Stimulated activated CD8-positive, alpha-beta memory T cell treated with anti-CD3 and anti-CD28 coated beads, Interleukin-12 subunit alpha, Interleukin-12 subunit beta, amount 100 ng/mL, for 24 hours (primary cell): ENCODE measurements around the gene ABHD13.
"Not testable (repeated sequence)": the region's sequence is repeated elsewhere in the genome, so short reads cannot be mapped to it uniquely, and the experiment has no call there.

Experiments
- DNase-seq: peaks from one replicate; pipeline ENCODE4 v3.0.0-alpha.2; 2020; ENCODE audit errors: extremely low read depth

ABHD13 gene

DNA sequence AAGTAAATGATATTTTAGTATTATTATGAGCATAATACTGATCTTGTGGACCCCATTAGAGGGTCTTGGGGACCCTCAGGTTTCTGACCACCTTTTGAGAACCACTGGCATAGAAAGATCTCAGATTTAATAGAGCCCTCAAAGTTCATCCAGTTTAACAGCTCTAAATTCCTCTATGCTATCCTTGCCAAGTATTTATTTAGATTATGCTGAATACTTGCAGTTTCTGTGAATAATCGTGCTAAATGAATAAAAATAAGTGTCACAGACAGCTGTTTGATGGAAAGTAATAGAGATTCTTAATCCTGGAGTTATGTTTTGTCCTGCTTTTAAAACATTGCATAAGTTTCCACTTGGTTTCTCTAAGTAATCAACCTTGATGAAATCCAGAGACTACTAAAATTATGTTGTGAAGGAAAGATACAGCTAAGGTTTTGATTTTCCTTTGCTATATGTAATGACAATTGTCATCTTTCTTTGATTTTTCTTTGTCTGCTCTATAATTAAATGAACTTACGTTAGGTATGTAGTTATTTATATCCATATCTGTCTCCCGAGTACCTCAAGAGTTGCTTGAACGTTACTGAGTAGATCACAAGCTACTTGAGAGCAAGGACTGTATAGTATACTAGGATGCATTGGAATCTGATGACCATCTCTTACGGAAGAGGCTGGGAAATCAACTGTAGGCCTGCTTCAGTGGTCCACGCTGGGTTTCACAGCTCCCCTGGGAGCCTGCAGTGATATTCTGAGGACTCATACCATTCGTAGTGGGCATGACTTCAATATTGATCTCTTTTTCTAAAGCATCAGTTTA, 5.7 kb downstream of the ABHD13 start:
- DNase-seq, result no peak

DNA sequence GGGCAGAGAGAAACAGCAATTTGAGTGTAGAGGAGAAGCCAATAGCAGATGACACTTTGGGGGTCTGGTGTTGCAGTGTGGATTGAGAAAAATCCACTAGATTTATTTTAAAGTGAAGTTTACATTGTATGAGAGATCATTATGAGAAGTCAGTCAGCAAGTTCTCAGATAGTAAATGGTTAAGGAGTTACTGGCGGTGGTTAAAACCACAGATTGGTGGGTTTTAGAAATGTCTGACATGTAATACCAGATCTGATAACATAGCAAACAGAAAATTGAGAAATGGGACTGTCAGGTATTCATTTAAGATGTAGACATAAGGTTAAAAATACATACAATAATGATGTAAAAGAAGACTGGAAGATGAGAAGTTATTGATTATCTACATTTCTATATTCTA, 7.2 kb downstream of the ABHD13 start:
- no peak for DNase-seq

DNA sequence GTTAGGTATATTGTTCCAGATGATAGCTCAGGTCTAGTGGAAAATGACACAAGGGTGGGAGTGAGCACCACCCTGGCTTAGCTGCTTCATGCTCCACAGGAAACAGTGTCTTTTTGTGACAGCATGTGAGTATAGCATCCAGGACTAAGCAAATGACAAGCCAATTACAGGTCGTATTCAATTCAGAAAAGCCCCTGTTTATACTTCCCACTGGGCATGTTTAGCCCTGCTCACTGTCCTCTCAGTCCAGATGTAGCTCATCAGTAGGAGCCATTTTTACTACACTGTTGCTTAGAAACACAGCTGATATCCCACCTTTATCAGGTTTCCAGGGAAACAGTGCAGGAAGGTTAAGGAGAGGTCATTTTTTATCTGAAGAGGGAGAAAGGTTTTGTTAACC, 8.0 kb downstream of the ABHD13 start:
- no peak for DNase-seq

DNA sequence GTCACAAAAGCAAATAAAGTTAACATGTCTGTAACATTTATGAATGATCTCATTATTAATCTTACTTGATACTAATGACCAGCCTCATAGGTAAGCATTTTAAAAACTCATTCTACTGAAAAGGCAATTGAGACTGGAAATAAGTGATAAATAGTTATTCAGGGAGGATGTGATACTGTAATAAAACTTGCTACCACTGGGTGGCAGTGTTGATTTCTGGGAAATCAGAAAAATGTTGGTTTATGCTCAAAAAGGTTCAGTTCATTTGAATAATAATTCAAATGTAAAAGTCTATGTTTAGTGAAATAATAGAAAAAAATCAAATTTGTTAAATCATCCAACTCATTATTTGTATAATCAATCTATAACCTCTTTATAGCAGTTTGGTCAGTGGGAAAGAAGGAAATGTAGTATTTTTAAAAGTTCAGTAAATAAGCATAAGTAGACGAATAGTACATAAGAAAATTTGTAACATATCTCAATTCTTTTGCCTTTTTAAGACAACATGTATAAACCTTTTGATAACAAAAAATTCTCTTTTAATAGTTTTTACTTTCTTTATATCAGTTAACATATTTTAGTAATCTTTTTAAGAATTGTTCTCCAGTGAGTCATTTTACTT, 9.6 kb downstream of the ABHD13 start:
- DNase-seq, result no peak

DNA sequence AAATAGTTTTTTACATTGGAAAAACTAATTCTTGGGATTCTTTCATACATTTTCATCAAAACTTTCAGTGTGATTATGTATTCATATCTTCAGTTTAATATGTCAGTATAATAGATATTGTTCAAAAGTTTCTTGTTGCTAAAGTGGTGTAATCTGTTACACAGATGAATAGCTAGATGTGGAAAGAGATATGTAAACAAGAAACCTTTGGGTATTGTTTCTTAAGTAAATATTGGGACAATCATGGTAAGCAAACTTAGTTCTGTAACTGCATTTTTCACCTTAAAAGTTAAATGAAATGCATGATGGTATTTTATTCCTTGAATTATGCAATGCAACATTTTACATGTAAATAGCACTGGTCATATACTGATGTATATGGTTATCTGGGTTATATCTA, 12.2 kb downstream of the ABHD13 start:
- DNase-seq, result no peak

DNA sequence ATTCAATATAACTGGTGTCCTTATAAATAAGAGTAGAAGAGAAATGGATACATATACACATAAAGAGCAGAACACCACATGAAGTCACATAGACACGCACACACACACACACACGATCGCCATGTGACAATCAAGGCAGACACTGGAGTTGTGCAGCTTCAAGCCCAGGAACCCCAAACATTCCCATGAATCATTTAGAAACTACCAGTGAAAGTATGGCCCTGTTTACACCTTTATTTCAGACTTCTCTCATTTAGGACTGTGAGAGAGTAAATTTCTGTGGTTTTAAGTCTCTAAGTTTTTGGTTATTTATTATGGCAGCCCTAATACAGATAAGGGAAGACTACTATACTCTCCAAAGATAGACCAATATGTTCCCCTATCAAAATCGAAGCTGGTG, 31.0 kb downstream of the ABHD13 start:
- no peak for DNase-seq

DNA sequence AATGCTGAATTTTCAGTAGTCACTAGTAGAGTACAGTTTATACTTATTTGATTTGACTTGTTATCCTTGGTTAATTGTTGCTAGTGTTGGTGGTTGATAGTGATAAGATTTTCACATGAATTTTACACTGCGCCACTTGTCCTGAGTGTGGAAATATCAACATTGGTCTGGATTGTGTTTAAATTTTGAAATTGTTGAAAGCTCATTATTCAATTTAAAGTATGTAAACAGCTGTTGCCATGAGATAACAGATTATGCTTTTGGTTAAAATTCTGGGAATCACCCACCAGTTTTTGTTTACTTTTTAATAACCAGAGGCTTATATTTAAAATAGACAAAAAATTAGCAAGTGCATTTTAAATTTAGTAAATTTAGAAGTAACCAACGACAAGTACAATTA, 39.1 kb downstream of the ABHD13 start:
- no peak for DNase-seq

DNA sequence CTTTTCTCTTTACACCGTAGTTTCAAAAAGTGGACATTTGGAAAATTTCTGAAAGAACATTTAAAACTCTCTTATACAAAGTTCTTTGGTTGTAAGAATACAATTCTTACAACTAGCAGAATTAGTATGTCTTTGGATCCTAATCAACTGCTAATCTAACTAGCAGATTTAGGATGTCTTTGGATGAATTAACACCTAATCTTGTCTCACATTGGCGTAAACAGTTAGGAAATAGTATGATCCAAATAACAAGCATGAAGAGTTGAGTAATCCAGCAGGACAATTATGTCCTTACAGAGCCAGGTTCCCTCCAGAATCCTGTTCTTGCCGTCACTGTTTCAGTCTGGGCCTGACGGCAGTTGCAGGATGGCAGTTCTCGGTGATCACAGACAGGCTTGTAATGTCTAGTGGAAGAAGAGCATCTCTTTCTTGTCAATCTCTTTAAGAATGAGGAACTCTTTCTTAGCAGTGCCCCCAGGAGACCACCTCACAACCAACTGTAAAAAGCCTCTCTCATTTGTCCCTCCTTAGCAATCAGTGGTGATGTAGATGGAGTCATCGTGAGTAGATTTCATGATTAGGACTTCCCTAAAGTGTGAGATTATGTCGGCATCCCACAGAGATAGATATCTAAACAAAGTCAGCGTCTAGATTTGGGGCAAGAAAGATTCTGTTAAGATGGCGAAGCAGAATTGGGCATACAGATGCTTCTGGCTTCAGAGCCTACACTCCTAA, 45.6 kb downstream of the ABHD13 start:
- no peak for DNase-seq

DNA sequence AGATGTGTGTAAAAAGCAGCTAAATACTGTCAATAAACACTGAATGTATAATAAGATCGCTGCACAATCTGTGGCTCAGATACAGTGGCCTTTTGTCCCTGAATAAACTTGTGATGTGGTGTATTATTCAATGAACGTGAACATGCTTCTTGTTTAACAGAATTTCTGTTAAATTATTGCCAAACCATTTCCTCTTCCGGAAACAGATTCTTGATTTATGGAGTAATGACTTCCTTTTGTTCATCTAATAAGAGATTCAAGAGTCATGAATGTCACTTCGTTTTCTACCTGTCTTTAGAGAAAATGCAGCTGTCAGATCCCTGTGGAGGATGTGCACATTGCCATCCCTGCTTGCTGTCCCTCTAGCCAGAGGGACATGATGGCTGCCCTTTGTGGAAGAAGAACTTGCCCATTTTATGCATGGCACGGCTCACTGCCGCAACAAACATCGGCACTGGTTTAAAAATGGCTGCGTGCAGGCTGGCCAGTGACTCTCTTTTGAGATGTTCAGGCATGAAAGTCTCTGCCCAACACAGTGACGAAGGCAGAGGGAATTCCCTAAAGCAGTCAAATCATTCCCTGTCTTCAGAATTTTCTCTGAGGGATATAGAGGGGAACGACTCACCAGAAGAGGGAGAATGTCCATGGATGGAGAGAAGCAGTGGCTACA, 48.3 kb downstream of the ABHD13 start:
- no peak for DNase-seq

DNA sequence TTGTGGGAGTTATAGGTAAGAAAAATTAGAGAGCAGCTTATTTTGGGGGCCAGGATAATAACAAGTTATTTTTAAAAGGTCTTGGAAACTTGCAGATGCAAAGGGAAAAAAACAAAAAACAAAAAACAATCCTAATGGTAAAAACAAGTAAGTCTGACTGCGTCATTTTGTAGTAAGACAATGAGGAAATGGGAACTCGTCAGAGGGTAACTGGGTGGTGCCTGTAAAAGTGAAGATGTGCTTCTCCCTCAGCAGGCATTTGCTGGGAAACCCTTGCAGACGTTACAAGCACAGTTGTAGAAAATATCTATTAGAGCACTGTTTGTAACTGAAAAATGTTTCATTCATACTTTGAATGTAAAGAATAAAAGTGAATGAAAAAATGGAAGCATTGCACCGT, 49.2 kb downstream of the ABHD13 start:
- DNase-seq, result no peak

DNA sequence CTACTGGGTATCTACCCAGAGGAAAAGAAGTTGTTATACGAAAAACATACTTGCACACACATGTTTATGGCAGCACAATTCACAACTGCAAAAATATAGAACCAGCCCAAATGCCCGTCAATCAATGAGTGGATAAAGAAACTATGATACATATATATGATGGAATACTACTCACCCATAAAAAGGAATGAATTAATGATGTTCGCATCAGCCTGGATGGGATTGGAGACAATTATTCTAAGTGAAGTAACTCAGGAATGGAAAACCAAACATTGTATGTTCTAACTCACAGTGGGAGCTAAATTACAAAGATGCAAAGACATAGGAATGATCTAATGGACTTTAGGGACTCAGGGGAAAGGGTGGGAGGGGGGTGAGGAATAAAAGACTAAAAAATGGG, 49.7 kb downstream of the ABHD13 start:
- not testable (repeated sequence) for DNase-seq

DNA sequence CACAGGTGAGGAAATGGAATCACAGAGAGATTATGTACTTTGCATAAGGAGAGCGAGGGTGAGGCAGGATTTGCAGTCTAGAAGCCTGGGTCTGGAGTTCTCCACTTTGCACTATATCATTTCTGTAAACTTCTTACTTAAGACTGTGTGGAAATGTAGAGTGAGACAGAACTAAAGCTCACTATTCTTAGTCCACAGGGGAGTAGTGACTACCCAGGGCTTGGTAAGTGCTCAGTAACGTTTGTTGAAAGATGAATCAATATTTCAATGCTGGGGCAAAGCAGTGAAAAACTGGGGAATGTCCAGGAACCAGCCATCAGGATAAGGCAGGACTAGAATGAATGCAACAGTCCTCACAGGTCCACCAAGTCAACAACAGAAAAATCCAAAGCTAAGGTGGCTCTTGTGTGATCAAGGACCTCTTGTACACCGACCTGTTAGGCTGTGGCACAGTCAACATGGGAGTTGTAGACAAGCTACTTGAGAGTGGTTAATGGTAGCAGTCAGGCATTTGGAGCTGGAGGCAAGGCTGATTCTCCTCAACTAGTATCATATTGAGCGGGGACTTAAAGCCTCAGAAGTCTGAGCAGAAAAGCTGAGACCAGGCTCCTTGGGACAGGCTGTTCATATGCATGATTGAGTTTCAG, 50.4 kb downstream of the ABHD13 start:
- DNase-seq, result no peak

DNA sequence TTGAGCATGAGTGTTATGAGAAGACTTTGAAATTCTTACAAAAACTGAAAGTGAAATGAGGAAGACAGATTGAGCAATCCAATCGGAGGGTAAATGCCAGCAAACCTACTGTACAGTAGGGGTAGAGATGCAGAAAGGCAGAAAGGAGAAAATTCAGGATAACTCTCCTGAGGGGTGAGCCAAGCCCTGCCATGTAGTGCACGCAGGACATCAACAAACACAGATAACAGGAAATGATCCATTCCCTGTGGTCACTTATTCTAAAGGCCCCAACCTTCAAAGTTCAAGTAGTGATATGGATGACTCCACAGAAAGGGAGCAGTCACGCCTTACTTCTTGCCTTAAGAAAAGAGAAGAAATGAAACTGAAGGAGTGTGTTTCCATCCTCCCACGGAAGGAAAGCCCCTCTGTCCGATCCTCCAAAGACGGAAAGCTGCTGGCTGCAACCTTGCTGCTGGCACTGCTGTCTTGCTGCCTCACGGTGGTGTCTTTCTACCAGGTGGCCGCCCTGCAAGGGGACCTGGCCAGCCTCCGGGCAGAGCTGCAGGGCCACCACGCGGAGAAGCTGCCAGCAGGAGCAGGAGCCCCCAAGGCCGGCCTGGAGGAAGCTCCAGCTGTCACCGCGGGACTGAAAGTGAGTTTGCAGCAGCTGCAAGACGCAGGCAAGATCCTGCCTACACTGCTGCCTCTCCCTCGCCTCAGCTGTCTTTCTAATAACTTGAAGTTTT, 51.6 kb downstream of the ABHD13 start, which contains the start of gene TNFSF13B:
Gene TNFSF13B, plus strand, starts transcription at position 118 of the 728 bp plus-strand sequence. Its CDS starts 178 bp downstream, at position 296.
- DNase-seq, result no peak

DNA sequence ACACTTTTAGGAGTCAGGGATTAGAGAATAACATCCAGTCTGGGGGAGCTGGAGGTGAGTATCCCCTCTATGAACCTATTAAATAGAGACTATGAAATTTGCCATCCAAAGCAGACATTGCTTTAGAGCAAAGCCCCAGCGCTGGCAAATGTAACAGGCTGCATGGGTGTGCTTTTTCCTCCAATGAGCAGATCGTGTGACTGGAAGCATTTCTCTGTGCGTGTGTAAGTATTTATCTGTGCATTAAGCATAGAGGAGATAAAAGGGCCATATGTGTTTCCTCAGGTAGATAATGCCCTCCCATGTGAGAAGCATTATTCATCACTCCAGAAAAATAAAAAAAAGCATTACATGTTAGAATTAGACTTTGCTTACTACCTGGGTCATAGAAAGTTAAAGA, 52.2 kb downstream of the ABHD13 start:
- no peak for DNase-seq

DNA sequence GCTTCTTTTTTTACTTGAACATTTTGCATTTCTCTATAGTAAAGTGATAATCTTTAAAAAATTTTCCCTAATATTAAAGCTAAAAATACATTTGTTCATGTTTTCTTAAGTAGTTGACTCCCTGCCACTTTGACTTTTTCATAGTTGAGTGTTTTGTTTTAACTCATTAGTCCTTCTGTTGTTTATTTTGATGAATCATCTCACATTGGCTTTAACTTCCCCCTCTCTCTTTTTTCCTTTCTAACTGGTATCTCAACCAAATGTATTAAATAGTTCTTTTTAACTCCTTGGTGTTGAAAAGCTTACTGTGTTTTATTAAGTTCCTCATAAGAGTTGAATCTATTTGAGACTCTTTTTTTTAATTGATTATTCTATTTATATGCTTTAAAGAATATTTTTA, 54.1 kb downstream of the ABHD13 start:
- no peak for DNase-seq

DNA sequence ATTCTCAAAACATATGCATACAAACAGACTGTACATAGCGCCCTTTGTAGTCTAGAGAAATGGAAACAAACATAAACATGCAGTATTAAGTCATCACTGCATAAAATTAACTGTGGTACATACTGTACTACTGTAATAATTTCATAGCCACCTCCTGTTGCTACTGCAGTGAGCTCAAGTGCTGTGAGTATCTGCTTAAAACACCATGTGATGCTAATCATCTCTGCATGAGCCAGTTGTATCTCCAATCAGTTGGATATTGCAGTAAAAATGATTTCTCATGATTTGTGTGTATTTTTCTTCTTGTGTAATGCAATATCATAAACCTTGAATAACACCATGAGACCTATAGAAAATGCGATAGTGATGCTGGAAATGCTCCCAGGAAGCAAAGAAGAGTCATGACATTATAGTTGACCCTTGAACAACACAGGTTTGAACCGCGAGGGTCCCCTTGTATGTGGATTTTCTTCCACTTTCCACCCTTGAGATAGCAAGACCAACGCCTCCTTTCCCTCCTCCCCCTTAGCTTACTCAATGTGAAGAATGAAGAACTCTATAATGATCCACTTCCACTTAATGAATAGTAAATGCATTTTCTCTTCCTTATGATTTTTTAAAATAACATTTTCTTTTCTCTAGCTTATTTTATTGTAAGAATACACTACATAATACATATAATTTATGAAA, 55.4 kb downstream of the ABHD13 start:
- DNase-seq, result no peak

DNA sequence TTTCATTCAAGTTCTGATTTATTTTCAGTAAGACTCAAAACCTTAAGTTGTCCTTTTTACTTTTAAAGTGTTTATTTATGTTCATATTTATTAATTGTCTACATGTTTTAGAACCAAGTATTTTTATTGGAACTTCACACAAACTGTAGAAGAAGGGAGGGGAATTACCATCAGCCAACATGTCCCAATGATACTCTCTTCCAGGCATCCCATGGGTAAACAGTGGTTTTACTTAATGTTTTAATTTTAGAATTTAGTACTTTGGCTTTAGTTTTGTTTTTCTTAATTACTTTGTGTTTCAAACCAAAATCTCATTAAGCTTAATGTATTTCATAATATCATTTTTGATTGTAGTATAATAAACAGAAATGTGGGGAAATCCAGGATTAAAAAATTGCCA, 56.5 kb downstream of the ABHD13 start:
- DNase-seq, result no peak

DNA sequence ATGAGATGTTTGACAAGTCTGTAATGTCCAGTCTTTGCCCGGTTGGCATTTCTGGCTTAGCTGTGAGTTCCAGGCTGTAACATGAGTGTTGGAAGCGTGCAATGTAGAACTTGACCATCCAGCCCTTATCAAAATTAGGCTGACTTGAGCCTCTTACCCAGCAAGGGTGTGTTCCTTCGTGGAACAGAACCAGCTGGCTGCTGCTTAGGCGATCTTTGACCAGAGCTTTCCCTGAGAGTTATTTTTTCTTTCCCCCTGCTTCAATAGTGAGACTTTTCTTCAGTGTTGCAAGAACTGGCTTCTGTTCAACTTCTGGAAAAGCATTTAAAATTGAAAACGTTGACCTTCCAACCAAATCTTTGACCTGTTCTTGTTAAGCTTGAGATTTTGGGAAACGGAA, 57.9 kb downstream of the ABHD13 start:
- DNase-seq, result no peak

DNA sequence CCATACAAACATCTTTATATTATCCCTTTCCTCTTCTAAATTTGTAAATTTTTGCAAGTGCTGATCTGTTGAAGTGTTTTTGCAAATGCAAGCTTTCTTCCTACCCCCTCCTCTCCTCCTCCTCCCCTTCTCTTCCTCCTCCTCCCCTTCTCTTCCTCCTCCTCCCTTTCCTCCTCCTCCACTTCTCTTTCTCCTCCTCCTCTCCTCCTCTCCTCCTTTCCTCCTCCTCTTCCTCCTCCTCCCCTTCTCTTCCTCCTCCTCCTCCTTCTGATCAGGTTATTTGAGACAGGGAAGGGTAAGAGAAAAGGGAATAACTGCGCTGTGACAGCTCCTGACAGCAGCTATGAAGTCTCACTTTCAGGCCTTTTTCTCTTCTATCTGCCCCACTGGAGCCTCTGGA, 60.3 kb downstream of the ABHD13 start:
- DNase-seq, result no peak

DNA sequence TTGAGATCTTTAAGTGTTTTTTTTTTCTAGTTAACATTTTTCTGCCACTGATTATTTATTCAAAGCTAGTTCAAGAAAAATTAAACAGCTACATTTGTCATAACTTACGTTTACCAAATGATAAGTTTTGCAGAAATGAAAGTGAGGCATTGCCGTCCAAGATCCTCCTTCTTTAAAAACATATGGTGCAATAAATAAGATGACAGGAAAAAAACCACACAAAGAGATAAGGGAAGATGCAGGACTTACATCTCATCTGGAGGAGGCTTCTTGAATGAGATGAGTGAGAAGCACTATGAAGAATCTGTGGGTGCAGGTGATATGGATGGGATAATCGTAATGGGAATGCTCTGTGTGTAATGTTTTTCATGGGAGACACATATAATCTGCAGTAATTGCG, 63.7 kb downstream of the ABHD13 start:
- DNase-seq, result no peak
